ENCODE results near the gene FOXB2.

DNA sequence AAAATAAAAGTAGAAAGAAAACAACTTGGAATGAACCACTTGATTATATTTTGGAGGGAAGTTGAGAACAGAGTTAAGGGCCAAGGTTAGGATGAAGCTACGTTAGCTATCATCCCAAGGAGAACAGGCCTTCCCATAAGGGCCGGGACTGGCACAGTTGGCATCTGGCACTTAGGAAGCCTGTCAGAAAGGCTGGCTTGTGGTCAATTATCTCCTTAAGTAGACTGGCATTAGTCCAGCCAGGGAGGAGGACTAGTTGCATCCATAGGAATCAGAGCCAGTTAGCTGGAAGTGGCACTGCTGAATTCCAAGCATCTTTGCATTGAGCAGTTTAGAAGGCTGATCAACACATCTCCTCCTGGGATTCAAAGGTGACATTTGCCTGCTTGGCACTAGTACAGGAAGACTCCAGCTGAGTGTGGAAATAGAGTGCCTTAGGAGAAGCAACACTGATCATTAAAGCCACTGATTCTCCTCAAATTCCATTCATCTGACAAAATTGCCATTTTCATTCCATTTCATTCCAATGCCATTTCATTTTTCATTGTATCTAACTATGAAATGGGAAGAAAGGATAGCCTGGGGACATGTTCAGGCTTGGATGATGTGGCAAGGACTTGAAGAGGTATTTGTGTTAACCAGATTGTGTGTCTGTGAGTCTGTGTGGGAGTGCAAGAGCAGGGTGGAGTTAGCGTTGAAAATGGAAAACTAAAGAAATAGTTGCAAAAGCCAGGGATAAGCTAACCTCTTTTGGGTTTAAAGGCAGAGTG lies 5.5 kb downstream of the FOXB2 start:
- TF ChIP-seq ZNF253 (CRISPR knock-in tag; IDR thresholded peaks at IDR 0.05; ENCODE audit: borderline replicate concordance) (no peak), CREB1 (IDR thresholded peaks at IDR 0.05) (no peak), CREB1 (CRISPR knock-in tag; IDR thresholded peaks at IDR 0.05) (no peak), HOXA7 (CRISPR knock-in tag; IDR thresholded peaks at IDR 0.05) (no peak), POLR2AphosphoS5 (IDR thresholded peaks at IDR 0.05; ENCODE audit: low read depth, low read length) (no peak), EHMT2 (IDR thresholded peaks at IDR 0.05; ENCODE audit: borderline replicate concordance, low read depth, low read length) (no peak), ZKSCAN8 (CRISPR knock-in tag; IDR thresholded peaks at IDR 0.05; ENCODE audit: borderline replicate concordance) (no peak), JUNB (CRISPR knock-in tag; IDR thresholded peaks at IDR 0.05; ENCODE audit: borderline replicate concordance) (no peak), ETS1 (CRISPR knock-in tag; IDR thresholded peaks at IDR 0.05) (no peak)
